HepG2 (cell line): ENCODE data around the gene AMZ2. TPM values are rescaled to one million over a fixed set of nuclear protein-coding genes. Genes with fewer than 3 reads are reported as not detected.

Source experiments
- ATF6 ChIP-seq: sonication (generic); formaldehyde crosslinking; conservative IDR thresholded peaks from 2 replicates; pipeline ENCODE4 v1.4.0; 2020; ENCODE audit warnings: missing genetic modification reagents
- BRF2 ChIP-seq: sonication (generic); formaldehyde crosslinking; IDR thresholded peaks from 2 replicates; pipeline ENCODE4 v1.8.1; 2022; ENCODE audit warnings: mild to moderate bottlenecking, missing genetic modification reagents
- CENPX ChIP-seq: sonication (generic); formaldehyde crosslinking; IDR thresholded peaks from 2 replicates; pipeline ENCODE4 v1.9.0; 2021; ENCODE audit warnings: mild to moderate bottlenecking, missing genetic modification reagents, moderate library complexity
- HNF4G ChIP-seq, 2 experiments: sonication (generic) in 1 of 2; formaldehyde crosslinking in 1 of 2; IDR thresholded peaks; 2 replicates each; pipeline versions ENCODE4 v1.4.0 to v1.6.1; 2011 to 2020; ENCODE audit warnings: borderline replicate concordance in 2 of 2, low read depth in 2 of 2, mild to moderate bottlenecking in 2 of 2, low read length in 1 of 2, missing genetic modification reagents in 1 of 2, moderate library complexity in 1 of 2
- IRF1 ChIP-seq: sonication (generic); formaldehyde crosslinking; IDR thresholded peaks from 2 replicates; pipeline ENCODE4 v1.4.0; 2020; ENCODE audit warnings: low read depth, mild to moderate bottlenecking, missing genetic modification reagents
- IRX3 ChIP-seq: sonication (generic); formaldehyde crosslinking; IDR thresholded peaks from 2 replicates; pipeline ENCODE4 v1.8.1; 2023; ENCODE audit warnings: mild to moderate bottlenecking, low read depth, missing genetic modification reagents, borderline replicate concordance
- KLF13 ChIP-seq: sonication (generic); formaldehyde crosslinking; IDR thresholded peaks from 2 replicates; pipeline ENCODE4 v1.4.0; 2020; ENCODE audit warnings: mild to moderate bottlenecking, missing genetic modification reagents
- MIER3 ChIP-seq: IDR thresholded peaks from 2 replicates; pipeline ENCODE4 v1.6.1; 2016; ENCODE audit warnings: missing compliant biosample characterization, borderline replicate concordance
- RBAK ChIP-seq: sonication (generic); formaldehyde crosslinking; IDR thresholded peaks from 2 replicates; pipeline ENCODE4 v1.5.1; 2020; ENCODE audit warnings: mild to moderate bottlenecking, missing genetic modification reagents
- ZBTB21 ChIP-seq: sonication (generic); formaldehyde crosslinking; IDR thresholded peaks from 2 replicates; pipeline ENCODE4 v1.4.0; 2020; ENCODE audit warnings: missing genetic modification reagents
- ZBTB33 ChIP-seq: sonication (generic); formaldehyde crosslinking; IDR thresholded peaks from 2 replicates; pipeline ENCODE4 v1.4.0; 2020; ENCODE audit warnings: missing genetic modification reagents
- ZC3H13 ChIP-seq: sonication (generic); formaldehyde crosslinking; IDR thresholded peaks from 2 replicates; pipeline ENCODE4 v1.8.1; 2023; ENCODE audit warnings: mild to moderate bottlenecking, missing genetic modification reagents, moderate library complexity
- ZFP91 ChIP-seq: sonication (generic); formaldehyde crosslinking; IDR thresholded peaks from 2 replicates; pipeline ENCODE4 v1.9.0; 2022; ENCODE audit warnings: missing genetic modification reagents, mild to moderate bottlenecking, borderline replicate concordance
- ZNF30 ChIP-seq: sonication (generic); formaldehyde crosslinking; IDR thresholded peaks from 2 replicates; pipeline ENCODE4 v1.5.0; 2020; ENCODE audit warnings: mild to moderate bottlenecking, missing genetic modification reagents
- ZNF484 ChIP-seq: sonication (generic); formaldehyde crosslinking; IDR thresholded peaks from 2 replicates; pipeline ENCODE4 v1.5.1; 2020; ENCODE audit warnings: mild to moderate bottlenecking, low read depth, missing genetic modification reagents, borderline replicate concordance
- ZNF549 ChIP-seq: sonication (generic); formaldehyde crosslinking; IDR thresholded peaks from 2 replicates; pipeline ENCODE4 v1.5.0; 2020; ENCODE audit warnings: missing genetic modification reagents
- ZNF550 ChIP-seq: sonication (generic); formaldehyde crosslinking; IDR thresholded peaks from 2 replicates; pipeline ENCODE4 v1.4.0; 2020; ENCODE audit warnings: mild to moderate bottlenecking, missing genetic modification reagents, borderline replicate concordance
- ZNF567 ChIP-seq: sonication (generic); formaldehyde crosslinking; IDR thresholded peaks from 2 replicates; pipeline ENCODE4 v1.8.1; 2023; ENCODE audit warnings: mild to moderate bottlenecking, missing genetic modification reagents, borderline replicate concordance
- ZNF740 ChIP-seq: sonication (generic); formaldehyde crosslinking; IDR thresholded peaks from 2 replicates; pipeline ENCODE4 v1.4.0; 2020; ENCODE audit warnings: missing genetic modification reagents
- ZNF83 ChIP-seq: sonication (generic); formaldehyde crosslinking; IDR thresholded peaks from 2 replicates; pipeline ENCODE4 v1.4.0; 2020; ENCODE audit warnings: missing genetic modification reagents, mild to moderate bottlenecking, borderline replicate concordance
- polyA plus RNA-seq, 8 experiments: library from polyadenylated mRNA; depleted of rRNA in 3 of 8; stranded (reverse) in 7 of 8; unstranded in 1 of 8; fragments of >200 nt; fragmentation: Illumina TruSeq in 4 of 8; extraction: Trizol in 4 of 8; gene quantifications; 2 replicates each; pipeline versions ENCODE4 v1.2.1 to v1.2.3, GENCODE V29; 2011 to 2016; ENCODE audit warnings: low read depth in 4 of 8, missing spikeins in 1 of 8, mixed read lengths in 1 of 8; ENCODE audit not compliant: insufficient read depth in 1 of 8
- total RNA-seq, 5 experiments: library from RNA; depleted of rRNA; stranded (reverse); fragments of >200 nt; fragmentation: Illumina TruSeq; extraction: Trizol; gene quantifications; 2 replicates each; pipeline ENCODE4 v1.2.3, GENCODE V29; 2016; ENCODE audit warnings: low read depth in 1 of 5

Gene AMZ2
- total and polyA plus RNA-seq, 2 of the 13 experiments (the other 11 are each of a cell fraction or from before 2014, with no cell fraction given): 86.9 to 90.2 TPM

GRCh38 chr17:68291836-68292688, 44.2 kb downstream of the AMZ2 start (continued):
- TF ChIP-seq ZNF740 (CRISPR knock-in tag) (peak; percentile 41; the same call in 1 of the 2 replicates), ZNF550 (CRISPR knock-in tag) (no peak), ZC3H13 (CRISPR knock-in tag) (peak; percentile 82), ZBTB21 (CRISPR knock-in tag) (no peak), ZNF484 (no peak), BRF2 (CRISPR knock-in tag) (0 out of 2 replicates have a peak, but pooled peaks have one; percentile 36), MIER3 (CRISPR knock-in tag) (peak; percentile 78), IRF1 (CRISPR knock-in tag) (no peak), HNF4G (IDR thresholded peaks at IDR 0.05; ENCODE audit: borderline replicate concordance, low read depth, low read length) (no peak), HNF4G (CRISPR knock-in tag; IDR thresholded peaks at IDR 0.05; ENCODE audit: borderline replicate concordance, low read depth) (no peak), ZNF549 (CRISPR knock-in tag) (no peak), ZNF567 (CRISPR knock-in tag) (no peak), CENPX (no peak), ZFP91 (peak; percentile 80), IRX3 (CRISPR knock-in tag) (no peak), ZNF83 (CRISPR knock-in tag) (no peak), KLF13 (CRISPR knock-in tag) (no peak), ZBTB33 (CRISPR knock-in tag) (no peak; the same call in 1 of the 2 replicates), RBAK (CRISPR knock-in tag) (no peak), ZNF30 (CRISPR knock-in tag) (no peak), ATF6 (CRISPR knock-in tag) (no peak)
